Gastrocnemius medialis (tissue), 4 donors: ENCODE measurements around the gene ETAA1. TPM values are rescaled to one million over a fixed set of nuclear protein-coding genes. Genes with fewer than 3 reads are reported as not detected.

Experiments
- ATAC-seq, 2 donors: fragments of 150-250 bp; one replicate each; pipeline ENCODE4 v1.9.1; 2016
- DNase-seq, 2 donors: peaks; one replicate each; pipeline ENCODE4 v3.0.0-alpha.2; 2019
- H3K27ac ChIP-seq, 4 donors: fragments of 200-600 bp; sonication (generic); 1 replicate in 1 of 4; 2 replicates in 3 of 4; pipeline ENCODE4 v1.5.1; 2016 to 2018; ENCODE audit warnings: mild to moderate bottlenecking in 2 of 4, moderate library complexity in 1 of 4
- H3K27me3 ChIP-seq, 3 donors: fragments of 200-600 bp; sonication (generic) in 2 of 3; 1 replicate in 1 of 3; 2 replicates in 2 of 3; pipeline versions ENCODE4 v1.5.1 to v1.6.0; 2016 to 2019; ENCODE audit warnings: mild to moderate bottlenecking in 1 of 3, moderate library complexity in 1 of 3
- H3K36me3 ChIP-seq, 2 donors: fragments of 200-600 bp; sonication (generic) in 1 of 2; one replicate each; pipeline ENCODE4 v1.5.1; 2017 to 2018
- H3K4me1 ChIP-seq, 2 donors: fragments of 200-600 bp; sonication (generic) in 1 of 2; one replicate each; pipeline ENCODE4 v1.5.1; 2016 to 2017; ENCODE audit warnings: mild to moderate bottlenecking in 2 of 2
- H3K4me3 ChIP-seq, 4 donors: fragments of 200-600 bp; sonication (generic) in 3 of 4; 1 replicate in 1 of 4; 2 replicates in 3 of 4; pipeline ENCODE4 v1.5.1; 2016 to 2019; ENCODE audit warnings: mild to moderate bottlenecking in 2 of 4
- H3K9me3 ChIP-seq, 3 donors: fragments of 200-600 bp; sonication (generic) in 2 of 3; 1 replicate in 1 of 3; 2 replicates in 2 of 3; pipeline ENCODE4 v1.5.1; 2016 to 2019
- CTCF ChIP-seq, 5 experiments: fragments of 450-650 bp in 3 of 5; fragments of 200-600 bp in 2 of 5; sonication (generic) in 2 of 5; IDR thresholded peaks in 4 of 5; conservative IDR thresholded peaks in 1 of 5; 1 replicate in 4 of 5; 2 replicates in 1 of 5; pipeline ENCODE4 v1.5.1; 2016 to 2019; ENCODE audit warnings: antibody characterized with exemption in 5 of 5, mild to moderate bottlenecking in 3 of 5, moderate library complexity in 3 of 5
- POLR2A ChIP-seq, 2 donors: fragments of 450-650 bp; IDR thresholded peaks; one replicate each; pipeline ENCODE4 v1.6.1; 2017; ENCODE audit warnings: antibody characterized with exemption in 2 of 2, mild to moderate bottlenecking in 2 of 2, moderate library complexity in 2 of 2
- in situ Hi-C, 4 donors: fragments of 200-750 bp; cut with MboI; loops; one replicate each; pipeline versions ENCODE4 v1.15.0 to v1.8.0; 2017; ENCODE audit warnings: low sequenced_read_pairs in 4 of 4
- intact Hi-C: fragments of 100-400 bp; cut with DNase I; formaldehyde crosslinking; loops from one replicate; pipeline ENCODE4 v1.15.1; 2023; ENCODE audit warnings: low total_unique reads
- total RNA-seq, 4 donors: library from RNA; depleted of rRNA; stranded (reverse); fragments of >200 nt; gene quantifications; one replicate each; pipeline versions ENCODE4 v1.1.0 to v1.2.3, GENCODE V29; 2016

ETAA1 gene
- total RNA-seq, 4 donors from 2014 or later = 4.1 to 7.8 (median 4.9) TPM

GRCh38 chr2:67451086-67451832, 54.1 kb downstream of the ETAA1 start:
- Histone ChIP-seq H3K9me3 (no peaks in the 10 kb centered on the region), H3K36me3 (no peaks in the 10 kb centered on the region), H3K4me3 (no peak overlapping the region), H3K4me1 (no peaks in the 10 kb centered on the region), H3K27ac (no peak overlapping the region), H3K27me3 (no peaks in the 10 kb centered on the region)
- ATAC-seq (no peak), DNase-seq (no peak)
- intact Hi-C loops = no loop called here
- in situ Hi-C loops = no loop called here
- TF ChIP-seq CTCF (IDR thresholded peaks at IDR 0.05 in 4 of 5, conservative IDR thresholded peaks at IDR 0.05 in 1 of 5) (no peak), POLR2A (IDR thresholded peaks at IDR 0.05) (no peak)

GRCh38 chr2:67453310-67453709, 56.2 kb downstream of the ETAA1 start:
- in situ Hi-C loops = no loop called here
- no peak overlapping the region for H3K4me3 ChIP-seq
- no peak overlapping the region for H3K27ac ChIP-seq
- H3K27me3 ChIP-seq = no peaks in the 10 kb centered on the region
- no peak for DNase-seq
- no peaks in the 10 kb centered on the region for H3K36me3 ChIP-seq
- no peak for TF ChIP-seq POLR2A (IDR thresholded peaks at IDR 0.05)
- no peak for TF ChIP-seq CTCF (IDR thresholded peaks at IDR 0.05 in 4 of 5, conservative IDR thresholded peaks at IDR 0.05 in 1 of 5)
- no peaks in the 10 kb centered on the region for H3K9me3 ChIP-seq
- intact Hi-C loops = no loop called here
- H3K4me1 ChIP-seq = no peaks in the 10 kb centered on the region
- ATAC-seq = no peak

- in situ Hi-C loops (no loop called here), intact Hi-C loops (no loop called here)
- DNase-seq = no peak
- Histone ChIP-seq H3K27me3 (no peaks in the 10 kb centered on the region), H3K9me3 (no peaks in the 10 kb centered on the region), H3K27ac (no peak overlapping the region), H3K36me3 (no peaks in the 10 kb centered on the region), H3K4me1 (no peaks in the 10 kb centered on the region), H3K4me3 (no peak overlapping the region)
- no peak for ATAC-seq
- TF ChIP-seq CTCF (IDR thresholded peaks at IDR 0.05 in 4 of 5, conservative IDR thresholded peaks at IDR 0.05 in 1 of 5) = no peak
- TF ChIP-seq POLR2A (IDR thresholded peaks at IDR 0.05) = no peak
These were observed 58.3 kb downstream of the ETAA1 start for GRCh38 chr2:67455219-67456142.

GRCh38 chr2:67456428-67456827, 59.3 kb downstream of the ETAA1 start:
- no peaks in the 10 kb centered on the region for H3K9me3 ChIP-seq
- DNase-seq = no peak
- H3K36me3 ChIP-seq = no peaks in the 10 kb centered on the region
- no peak for ATAC-seq
- H3K4me1 ChIP-seq = no peaks in the 10 kb centered on the region
- in situ Hi-C loops (no loop called here), intact Hi-C loops (no loop called here)
- no peak overlapping the region for H3K27ac ChIP-seq
- no peaks in the 10 kb centered on the region for H3K27me3 ChIP-seq
- no peak for TF ChIP-seq POLR2A (IDR thresholded peaks at IDR 0.05)
- TF ChIP-seq CTCF (IDR thresholded peaks at IDR 0.05 in 4 of 5, conservative IDR thresholded peaks at IDR 0.05 in 1 of 5) = no peak
- H3K4me3 ChIP-seq = no peak overlapping the region
